HFF-Myc (cell line): ENCODE data around the gene DOCK3.

Experiments
- DNase-seq: peaks from one replicate; pipeline ENCODE4 v3.0.0-alpha.2; 2011; ENCODE audit warnings: low read depth; ENCODE audit errors: extremely low read depth
- H3K4me3 ChIP-seq: replicated peaks from 2 replicates; pipeline ENCODE4 v1.5.1; 2011; ENCODE audit warnings: low read depth, mild to moderate bottlenecking, control low read depth, low read length
- TF ChIP-seq, protein P1 (sequence below): IDR thresholded peaks from 2 replicates; pipeline ENCODE4 v1.5.1; 2012; ENCODE audit warnings: mild to moderate bottlenecking, low read depth, low read length, control low read depth; ENCODE audit errors: missing control alignments

DOCK3 gene

DNA sequence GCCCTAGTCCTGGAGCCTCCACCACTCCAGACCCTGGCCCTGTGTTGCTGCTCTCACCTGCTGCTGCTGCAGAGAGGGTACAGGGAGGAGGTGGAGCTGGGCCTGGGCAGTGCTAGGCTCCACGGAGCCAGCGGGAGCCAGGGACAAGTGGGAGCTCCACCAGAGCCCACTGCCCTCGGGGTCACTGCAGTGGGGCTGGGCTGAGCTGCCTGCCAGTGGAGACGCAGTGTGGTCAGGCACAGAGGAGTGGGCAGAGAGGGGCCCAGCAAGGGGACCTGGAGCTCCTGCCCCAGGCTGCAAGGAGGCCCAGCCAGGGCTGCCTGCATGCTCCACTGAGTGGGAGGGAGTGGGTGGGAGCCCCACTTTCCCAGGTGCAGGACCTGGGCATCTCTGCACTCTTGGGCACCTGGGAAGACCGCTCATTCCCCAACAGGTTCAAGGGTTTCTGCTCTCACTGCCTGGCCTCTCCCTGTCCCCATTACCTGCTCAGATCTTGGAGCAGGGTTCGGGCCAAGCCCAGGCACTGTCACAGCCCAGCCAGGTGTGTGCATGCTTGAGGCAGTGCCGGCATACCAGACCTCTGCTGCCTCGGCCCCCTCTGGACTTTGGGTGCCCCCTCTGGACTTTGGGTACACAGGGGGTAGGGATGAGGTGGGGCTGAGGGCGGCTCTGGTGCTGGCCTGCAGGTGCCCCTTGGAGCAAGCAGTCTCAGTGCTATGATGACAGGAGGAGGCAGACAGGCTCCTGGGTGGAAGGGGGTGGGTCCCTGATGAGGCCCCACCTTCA lies 308.0 kb downstream of the DOCK3 start:
- DNase-seq, result no peak
- TF ChIP-seq, protein P1, sequence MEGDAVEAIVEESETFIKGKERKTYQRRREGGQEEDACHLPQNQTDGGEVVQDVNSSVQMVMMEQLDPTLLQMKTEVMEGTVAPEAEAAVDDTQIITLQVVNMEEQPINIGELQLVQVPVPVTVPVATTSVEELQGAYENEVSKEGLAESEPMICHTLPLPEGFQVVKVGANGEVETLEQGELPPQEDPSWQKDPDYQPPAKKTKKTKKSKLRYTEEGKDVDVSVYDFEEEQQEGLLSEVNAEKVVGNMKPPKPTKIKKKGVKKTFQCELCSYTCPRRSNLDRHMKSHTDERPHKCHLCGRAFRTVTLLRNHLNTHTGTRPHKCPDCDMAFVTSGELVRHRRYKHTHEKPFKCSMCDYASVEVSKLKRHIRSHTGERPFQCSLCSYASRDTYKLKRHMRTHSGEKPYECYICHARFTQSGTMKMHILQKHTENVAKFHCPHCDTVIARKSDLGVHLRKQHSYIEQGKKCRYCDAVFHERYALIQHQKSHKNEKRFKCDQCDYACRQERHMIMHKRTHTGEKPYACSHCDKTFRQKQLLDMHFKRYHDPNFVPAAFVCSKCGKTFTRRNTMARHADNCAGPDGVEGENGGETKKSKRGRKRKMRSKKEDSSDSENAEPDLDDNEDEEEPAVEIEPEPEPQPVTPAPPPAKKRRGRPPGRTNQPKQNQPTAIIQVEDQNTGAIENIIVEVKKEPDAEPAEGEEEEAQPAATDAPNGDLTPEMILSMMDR, result no peak
- H3K4me3 ChIP-seq, result no peak overlapping the region

DNA sequence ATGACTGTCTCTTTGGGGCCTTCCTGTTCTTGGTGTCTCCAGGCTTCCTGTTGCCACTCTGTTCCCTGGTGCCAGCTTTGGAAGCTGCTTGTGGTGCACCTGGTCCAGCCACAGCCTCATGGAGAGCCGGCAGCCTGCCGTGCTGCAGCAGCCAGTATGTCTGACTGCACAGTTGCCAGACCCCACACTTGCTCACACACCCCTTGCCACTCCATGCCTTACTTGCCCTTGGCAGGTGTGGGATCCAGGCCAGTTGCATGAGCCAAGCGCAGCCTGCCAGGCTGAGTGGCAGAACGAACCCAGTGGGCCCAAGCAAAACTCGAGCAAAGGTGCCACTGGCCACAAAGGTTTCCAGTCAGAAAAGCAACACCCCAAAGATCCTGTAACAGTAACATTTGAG lies 309.2 kb downstream of the DOCK3 start:
- DNase-seq, result no peak
- H3K4me3 ChIP-seq, result no peak overlapping the region
- TF ChIP-seq, protein P1, result no peak

DNA sequence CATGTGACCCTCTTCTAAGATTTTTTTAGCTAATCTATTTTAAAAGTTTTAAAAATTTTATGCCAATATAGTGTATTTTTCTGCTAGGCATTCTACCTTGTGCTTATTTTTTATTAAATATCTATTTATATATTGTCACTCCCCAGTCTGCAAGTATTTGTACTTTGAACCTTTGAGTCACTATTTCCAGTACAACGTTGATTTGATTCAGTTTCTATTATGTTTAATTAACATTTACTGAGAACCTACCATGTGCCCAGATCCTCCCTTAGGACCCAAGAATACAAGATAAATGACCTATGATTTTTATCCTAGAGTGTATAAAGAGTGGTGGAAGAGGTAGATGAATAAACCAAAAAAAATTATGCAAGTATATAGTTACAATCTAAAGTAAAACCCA lies 311.2 kb downstream of the DOCK3 start:
- no peak overlapping the region for H3K4me3 ChIP-seq
- no peak for DNase-seq
- TF ChIP-seq, protein P1, result no peak

DNA sequence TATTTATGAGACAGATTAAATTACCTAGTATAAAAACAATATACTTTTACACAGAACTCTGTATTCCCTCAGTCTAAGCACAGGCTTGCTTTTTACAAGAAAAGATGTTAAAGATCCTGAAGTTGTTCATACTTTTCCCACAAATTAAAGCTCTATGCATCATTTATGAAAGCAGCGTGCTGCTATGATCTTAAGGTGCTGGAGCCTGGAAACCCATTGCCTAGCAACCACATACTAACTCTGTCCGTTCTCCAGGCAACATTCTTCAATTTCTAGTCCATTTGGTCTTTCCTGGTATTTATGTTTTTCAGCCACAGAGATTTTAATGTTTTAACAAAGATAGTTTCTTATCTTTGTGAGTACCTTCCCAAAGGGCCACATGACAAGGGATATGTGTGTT lies 312.0 kb downstream of the DOCK3 start:
- DNase-seq, result no peak
- TF ChIP-seq, protein P1, result no peak
- H3K4me3 ChIP-seq, result no peak overlapping the region

DNA sequence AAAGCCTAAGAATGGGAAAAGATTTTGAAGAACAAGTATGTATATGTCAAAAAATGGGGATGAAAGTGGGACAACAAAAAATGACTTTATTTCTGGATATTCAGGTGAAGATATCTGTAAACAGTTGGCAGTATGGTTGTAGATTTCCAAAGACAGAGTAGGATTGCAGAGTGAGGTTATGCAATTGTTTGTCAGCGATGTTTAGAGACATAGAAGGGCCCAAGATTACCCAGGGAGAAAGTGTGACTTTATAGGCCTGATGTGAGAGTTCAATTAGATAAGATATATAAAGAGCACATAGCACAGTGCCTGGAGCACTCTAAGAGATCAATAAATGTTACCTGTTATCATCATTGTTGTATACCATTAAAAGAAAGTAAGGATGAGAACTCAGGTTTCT lies 319.8 kb downstream of the DOCK3 start:
- DNase-seq, result no peak
- TF ChIP-seq, protein P1, result no peak
- H3K4me3 ChIP-seq, result no peak overlapping the region

DNA sequence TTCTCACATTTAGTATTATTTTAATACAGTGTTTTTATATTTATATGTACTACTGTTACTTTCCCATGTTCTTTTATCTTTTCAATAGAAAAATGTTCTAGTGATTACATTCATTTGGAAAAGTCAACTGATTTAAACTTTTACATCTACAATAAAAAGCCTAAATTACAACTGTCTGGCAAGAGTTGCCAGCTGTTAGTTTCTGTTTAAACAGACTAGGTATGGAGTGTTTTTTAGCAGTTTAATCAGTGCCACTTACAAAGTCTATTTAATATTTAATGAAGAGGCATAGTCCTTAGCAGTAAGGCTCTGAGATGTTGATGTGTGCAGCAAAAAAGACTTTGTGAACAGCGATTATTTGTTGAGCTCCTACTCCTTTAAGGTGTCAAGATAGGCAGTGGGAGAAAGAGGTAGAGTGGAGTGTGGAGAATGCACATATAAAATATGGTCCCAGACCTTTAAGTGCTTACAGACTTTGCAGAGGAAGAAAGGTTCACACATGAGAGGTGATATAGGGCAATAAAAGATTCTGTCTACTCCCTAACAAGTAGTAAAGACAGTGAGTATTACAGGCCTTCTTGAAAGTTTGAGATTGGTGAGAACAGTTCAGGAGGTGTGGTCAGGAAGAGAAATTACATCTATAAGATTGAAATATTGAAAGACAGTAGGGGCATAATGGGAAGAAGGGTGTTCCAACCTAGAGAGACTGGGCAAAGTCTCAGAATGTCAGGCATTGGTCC lies 320.5 kb downstream of the DOCK3 start:
- TF ChIP-seq, protein P1, result no peak
- H3K4me3 ChIP-seq, result no peak overlapping the region
- no peak for DNase-seq
